GM19438 (cell line): ENCODE measurements around the gene PALD1.
A peak's percentile ranks its signal among the peaks of the same experiment; 100 is the strongest.

ENCODE experiments used
- ATAC-seq: cut with Tn5 transposase; IDR thresholded peaks from one replicate; pipeline ENCODE4 v1.9.1; 2021; ENCODE audit warnings: low read depth; ENCODE audit not compliant: unreplicated experiment

The PALD1 gene

GRCh38 chr10:70551971-70552422 lies 73.4 kb downstream of the PALD1 start:
- no peak for ATAC-seq

DNA sequence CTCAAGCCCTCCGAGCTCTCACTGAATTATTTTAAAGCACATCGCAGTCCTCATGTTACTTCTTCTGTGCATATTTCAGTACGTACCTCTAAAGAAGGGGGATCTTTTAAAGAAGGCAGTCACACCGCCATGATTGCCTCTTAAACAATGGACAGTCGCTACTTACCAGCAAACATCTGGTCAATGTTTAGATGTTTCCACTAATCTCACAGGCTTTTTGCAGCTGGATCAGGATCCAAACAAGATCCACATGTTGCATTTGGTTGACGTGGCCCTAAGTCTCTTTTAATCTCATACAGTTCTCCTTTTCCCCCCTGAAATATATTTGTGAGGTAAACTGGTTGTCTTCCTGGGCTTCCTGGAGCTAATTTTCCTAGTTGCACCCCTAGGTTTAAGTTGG lies 74.0 kb downstream of the PALD1 start:
- no peak for ATAC-seq

- no peak for ATAC-seq
These were observed 76.8 kb downstream of the PALD1 start for GRCh38 chr10:70555371-70555770.

DNA sequence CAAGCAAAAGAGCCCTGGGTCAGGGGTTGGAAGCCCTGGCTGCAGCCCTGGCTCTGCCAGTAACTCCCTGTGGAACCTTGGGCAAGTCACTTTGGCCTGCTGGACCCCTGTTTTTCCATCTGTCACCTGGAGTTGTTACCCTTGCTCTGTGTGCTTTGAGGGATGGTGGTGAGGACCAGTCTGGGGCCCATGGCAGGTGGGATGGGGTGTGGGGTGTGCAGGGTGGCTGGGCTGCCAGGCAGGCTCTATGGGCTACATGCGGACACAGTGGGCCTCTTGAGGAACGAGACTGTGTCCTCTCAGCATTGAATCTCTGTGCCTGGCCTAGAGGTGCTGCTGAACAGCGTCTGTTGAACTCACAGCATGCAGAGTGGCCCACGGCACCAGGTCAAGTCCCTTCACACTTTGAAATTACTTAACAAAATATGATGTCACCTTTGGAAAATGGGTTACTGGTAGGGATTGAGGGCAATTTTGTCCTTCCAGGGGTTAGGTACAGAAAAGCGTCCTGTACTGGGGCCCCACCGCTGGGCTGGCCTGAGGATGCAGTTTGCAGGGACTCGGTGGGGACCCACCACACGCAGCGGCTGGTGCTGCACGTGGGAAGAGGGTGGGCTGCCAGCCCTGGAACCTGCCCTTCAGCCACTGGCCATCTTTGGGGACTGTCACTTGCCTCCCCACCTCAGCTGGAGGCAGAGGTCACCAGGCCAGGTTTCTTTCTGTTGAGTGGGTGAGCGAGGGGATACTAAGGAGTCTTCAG lies 78.7 kb downstream of the PALD1 start:
- ATAC-seq: no peak

DNA sequence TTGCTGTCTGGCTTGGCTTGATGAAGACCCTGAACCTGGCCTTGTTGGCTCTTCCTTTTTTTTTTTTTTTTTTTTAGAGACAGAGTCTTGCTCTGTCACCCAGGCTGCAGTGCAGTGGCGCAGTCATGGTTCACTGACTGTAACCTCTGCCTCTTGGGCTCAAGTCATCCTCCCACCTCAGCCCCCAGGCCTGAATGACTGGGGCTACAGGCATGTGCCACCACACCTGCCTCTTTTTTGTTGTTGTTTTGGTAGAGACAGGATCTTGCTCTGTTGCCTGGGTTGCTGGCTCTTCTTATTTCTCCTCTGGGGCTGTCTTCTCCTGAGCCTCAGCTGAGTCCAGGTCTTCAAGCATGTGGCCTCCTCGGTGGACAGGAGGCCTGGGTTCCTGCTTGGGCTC lies 79.3 kb downstream of the PALD1 start:
- no peak for ATAC-seq

DNA sequence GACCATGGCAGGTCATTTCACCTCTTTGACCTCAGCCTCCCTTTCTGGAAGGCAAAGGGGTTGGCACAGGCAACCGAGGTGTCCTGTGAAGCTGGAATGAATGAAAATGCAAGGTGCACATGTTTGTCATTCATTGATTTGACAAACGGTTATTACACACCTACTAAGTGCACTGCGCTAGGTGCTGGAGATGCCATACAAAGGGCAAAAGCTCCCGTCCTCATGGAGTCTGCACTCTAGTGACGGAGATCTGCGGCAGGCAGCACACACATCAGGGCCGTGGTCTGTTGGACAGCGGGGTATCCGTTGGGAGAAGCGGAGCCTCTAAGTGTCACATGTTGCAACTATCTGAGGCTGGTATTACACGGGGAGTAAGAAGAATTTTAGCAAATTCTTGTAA lies 79.7 kb downstream of the PALD1 start:
- no peak for ATAC-seq

DNA sequence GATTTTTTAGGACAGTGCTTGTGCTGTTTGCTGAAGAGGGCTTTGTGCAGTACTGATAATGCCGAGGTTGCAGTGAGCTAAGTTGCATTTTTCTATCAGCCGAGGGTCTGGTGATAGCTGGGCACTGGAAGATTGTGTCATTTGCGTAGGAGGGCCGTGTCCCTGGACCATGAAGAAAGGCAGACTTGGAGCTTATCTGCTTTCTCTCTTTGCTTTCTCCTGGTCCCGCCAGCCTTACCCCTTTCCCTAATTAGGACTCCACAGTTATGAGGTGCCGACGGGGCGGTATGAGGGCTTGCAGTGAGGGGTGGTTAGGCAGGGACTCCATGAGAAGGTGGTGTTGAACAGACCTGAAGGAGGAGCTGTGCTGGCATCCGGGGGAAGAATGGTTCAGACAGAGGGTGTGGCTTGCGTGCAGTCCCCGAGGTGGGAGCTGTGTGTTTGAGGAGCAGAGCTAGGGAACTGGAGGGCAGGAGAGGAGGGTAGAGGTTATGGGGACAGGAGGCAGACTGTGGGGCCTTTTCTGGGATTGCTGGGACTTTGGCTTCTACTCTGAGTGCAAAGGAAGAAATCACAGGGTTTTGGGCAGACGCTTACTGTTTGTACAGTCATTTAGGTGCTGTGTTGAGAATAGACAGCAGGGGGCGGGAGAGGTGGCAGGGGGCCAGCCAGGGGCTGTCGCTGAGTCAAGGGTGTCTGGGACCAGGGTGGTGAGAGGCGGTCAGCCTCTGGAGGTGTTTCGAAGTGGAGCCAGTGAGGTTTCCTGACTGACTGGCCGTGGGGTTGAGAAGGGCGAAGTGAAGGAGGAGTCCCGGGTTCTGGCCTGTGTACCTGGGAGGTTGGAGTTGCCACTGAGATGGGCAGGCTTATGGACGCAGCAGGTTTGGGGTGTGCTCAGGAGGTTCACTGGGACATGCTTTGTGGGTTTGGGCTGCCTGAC lies 80.6 kb downstream of the PALD1 start:
- peak; percentile 85 for ATAC-seq

GRCh38 chr10:70559861-70560260 lies 81.3 kb downstream of the PALD1 start:
- ATAC-seq: no peak

GRCh38 chr10:70560511-70560941 lies 82.0 kb downstream of the PALD1 start:
- no peak for ATAC-seq

DNA sequence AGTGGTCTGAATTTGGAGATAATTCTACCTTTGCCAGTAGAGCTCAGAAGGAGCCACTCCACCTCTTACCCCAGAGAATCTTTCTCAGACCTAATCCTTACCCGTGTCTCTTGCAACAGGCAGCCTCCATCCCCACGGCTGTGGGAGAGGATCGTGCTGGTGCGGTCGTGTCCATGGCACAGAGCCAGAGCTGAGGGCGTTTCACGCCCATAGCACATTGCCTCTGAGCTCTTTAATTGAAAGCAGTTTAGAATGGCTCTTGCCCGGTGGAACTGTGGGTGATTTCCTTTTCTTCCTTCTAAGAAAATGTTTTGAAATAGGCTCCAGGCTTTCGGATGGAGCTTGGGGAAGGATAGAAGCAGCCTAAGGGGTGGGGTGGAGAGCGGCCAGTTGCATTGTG lies 82.5 kb downstream of the PALD1 start:
- ATAC-seq: no peak

GRCh38 chr10:70561558-70561957 lies 83.0 kb downstream of the PALD1 start:
- ATAC-seq: no peak

GRCh38 chr10:70562036-70562755 lies 83.6 kb downstream of the PALD1 start:
- no peak for ATAC-seq

DNA sequence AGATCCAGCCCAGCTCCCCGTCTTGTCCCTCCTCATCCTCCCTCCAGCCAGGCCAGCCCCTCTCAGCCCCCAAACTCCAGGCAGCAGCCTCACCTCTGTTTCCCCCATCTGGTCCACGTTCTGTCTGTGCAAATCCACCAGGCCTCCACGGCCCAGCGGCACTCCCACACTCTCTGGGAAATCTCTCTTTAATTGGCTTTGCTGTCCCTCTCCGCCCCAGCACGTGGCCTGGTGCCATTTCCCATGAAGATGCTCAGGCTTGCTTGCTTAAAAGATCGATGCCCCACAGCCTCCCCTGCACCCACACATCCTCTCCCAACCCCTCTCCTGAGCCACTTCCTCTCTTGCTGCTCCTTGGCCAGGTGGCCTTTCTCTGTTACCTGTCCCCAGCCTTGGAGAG lies 84.7 kb downstream of the PALD1 start:
- no peak for ATAC-seq

DNA sequence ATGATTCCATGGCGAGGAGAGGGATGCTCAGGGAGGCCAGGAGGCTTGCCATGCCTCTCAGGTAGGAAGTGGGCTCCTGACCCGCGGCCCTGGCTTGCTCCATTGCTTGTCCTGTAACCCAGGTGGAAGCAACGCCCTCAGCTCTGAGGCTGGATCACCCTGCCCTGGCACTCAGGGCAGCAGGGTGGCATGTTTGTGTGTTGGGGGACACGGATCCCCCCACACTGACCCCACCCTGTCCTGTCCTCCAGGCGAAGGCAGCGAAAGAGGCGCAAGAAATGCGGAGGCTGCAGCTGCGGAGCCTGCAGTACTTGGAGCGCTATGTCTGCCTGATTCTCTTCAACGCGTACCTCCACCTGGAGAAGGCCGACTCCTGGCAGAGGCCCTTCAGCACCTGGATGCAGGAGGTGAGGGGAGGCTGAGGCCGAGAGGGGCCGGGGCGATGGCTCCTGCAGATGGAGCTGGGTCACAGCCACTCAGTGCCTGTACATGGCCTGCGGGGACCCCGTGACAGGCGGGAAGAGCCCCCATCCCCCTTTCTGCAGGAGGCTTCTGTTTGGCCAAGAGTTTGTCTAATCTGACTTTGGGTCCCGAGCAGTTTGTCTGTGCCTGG lies 85.7 kb downstream of the PALD1 start:
- no peak for ATAC-seq

DNA sequence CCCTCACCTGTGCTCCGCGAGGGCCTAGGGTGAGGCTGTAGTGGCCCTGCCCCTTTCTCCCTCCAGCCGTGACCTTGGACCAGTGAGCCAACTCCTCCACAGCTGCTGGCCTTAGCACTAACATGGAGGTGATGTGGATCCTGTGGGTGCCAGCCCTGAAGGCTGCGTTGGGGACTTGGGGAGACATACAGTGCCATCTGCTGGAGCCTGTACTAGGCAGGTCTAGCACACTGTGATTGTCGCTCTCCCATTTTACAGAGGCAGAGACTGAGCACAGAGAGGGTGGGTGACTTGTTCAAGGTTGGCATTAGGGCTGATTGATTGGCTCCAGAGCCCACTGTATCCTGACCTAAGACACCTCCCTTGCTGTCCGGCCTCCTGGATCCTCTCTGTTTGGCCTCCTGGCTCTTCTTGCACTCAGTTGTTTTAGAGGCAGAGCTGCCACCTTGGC lies 86.4 kb downstream of the PALD1 start:
- ATAC-seq: no peak

DNA sequence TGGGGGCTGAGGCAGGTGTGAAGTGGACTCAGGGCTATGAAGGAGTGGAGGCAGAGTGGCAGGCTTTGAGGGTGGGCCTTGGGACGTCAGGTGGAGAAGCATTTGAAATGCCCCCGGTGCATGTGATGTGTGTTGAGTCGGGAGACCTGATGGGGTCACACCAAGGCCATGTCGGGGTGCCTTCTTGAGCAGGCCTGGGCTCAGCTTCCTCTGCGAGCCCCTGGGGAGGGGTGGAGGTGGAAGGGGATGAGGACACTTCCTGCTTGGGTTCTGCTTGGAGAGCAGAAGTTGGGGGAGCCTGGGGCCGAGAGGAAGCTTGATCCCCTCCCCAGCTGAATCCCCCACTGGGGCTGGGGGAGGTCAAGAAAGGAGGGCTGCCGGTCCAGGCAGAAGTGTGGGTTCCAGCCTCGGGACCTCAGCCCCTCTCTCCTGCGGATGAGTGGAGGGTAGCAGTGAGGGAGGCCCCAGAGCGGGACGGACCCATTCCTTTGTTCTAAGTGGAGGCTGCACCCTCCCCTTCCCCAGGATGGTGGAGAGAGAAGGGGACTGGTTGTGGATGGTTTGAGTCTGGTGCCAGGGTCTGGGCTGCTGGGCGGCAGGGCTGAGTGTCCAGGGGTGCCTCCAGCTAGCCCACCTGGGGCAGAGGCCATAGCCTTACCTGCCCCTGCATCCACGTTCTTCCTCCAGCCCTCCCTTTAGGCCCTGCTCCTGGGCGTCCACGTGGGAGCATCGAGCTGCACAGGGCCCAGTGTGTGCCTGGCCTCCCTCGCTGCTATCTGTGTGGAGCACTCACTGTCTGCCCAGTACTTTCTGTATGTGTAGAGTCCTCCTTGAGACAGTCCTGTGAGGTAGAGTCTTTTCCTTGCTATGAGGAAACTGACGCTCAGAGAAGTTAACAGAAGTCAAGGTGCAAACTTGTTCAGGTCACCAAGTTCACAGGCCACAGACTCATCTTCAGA lies 87.3 kb downstream of the PALD1 start:
- ATAC-seq: no peak

DNA sequence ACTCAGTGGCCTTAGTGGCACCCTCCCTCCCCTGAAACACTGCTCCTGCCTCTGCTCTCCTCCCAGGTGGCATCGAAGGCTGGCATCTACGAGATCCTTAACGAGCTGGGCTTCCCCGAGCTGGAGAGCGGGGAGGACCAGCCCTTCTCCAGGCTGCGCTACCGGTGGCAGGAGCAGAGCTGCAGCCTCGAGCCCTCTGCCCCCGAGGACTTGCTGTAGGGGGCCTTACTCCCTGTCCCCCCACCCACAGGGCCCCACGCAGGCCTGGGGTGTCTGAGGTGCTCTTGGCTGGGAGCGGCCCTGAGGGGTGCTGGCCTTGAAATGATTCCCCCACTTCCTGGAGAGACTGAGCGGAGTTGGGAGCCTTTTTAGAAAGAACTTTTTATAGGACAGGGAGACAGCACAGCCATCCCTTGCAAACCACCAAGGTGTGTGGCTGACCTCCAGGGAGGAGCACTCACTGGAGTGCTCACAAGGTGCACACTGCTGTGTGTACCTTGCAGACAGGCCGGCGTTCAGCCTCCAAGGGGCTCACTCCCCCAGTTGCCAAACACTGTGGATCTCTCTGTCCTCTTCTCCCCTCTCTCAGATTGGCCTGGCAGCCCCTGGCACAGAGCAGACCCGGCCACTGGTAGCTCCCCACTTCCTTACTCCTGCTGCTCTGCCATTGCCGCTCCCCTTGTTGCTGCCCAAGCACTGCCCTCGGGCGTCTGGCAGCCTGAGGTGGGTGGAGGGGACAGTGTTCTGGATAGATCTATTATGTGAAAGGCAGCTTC lies 88.1 kb downstream of the PALD1 start:
- no peak for ATAC-seq

- ATAC-seq: no peak
These were observed 89.0 kb downstream of the PALD1 start for GRCh38 chr10:70567603-70568002.

GRCh38 chr10:70568113-70568512 lies 89.5 kb downstream of the PALD1 start:
- ATAC-seq: no peak
